HG03175 (cell line): ENCODE measurements around the gene RIC1.
"Not testable (repeated sequence)": the region's sequence is repeated elsewhere in the genome, so short reads cannot be mapped to it uniquely, and the experiment has no call there.

ENCODE experiments used
- ATAC-seq: cut with Tn5 transposase; IDR thresholded peaks from one replicate; pipeline ENCODE4 v1.9.1; 2021; ENCODE audit warnings: mild to moderate bottlenecking, moderate library complexity; ENCODE audit not compliant: unreplicated experiment

Gene RIC1

DNA sequence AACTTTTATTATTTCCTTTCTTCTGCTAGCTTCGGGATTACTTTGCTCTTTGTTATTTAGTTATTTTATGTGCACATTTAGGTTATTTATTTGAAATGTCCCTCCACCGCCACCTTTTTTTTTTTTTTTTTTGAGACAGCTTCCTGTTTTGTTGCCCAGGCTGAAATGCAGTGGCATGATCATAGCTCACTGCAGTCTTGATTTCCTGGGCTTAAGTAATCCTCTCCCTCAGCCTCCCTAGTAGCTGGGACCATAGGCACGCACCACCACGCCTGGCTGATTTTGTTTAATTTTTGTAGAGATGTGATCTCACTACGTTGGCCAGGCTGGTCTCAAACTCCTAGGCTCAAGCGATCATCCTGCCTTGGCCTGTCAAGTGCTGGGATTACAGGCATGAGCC, 38.5 kb downstream of the RIC1 start:
- no peak for ATAC-seq

DNA sequence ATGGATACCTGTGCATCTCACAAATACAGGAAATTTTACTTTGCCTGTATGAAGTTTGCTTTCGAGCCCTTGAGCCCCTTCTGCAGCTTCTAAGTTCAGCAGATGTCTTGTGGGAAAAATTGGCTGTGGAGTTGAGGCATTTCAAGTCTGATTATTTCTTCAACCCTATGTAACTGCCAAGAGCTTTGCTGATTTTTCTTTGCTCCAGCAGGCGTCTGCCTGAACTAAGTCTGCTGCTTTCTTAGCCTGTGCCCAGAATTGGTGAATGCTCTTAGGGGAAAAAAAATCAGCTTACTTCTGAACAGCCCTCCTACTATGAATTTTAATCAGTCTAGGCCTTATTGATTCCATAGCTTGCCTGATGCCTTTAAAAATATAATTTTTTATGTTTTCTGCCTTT, 41.2 kb downstream of the RIC1 start:
- ATAC-seq = no peak

DNA sequence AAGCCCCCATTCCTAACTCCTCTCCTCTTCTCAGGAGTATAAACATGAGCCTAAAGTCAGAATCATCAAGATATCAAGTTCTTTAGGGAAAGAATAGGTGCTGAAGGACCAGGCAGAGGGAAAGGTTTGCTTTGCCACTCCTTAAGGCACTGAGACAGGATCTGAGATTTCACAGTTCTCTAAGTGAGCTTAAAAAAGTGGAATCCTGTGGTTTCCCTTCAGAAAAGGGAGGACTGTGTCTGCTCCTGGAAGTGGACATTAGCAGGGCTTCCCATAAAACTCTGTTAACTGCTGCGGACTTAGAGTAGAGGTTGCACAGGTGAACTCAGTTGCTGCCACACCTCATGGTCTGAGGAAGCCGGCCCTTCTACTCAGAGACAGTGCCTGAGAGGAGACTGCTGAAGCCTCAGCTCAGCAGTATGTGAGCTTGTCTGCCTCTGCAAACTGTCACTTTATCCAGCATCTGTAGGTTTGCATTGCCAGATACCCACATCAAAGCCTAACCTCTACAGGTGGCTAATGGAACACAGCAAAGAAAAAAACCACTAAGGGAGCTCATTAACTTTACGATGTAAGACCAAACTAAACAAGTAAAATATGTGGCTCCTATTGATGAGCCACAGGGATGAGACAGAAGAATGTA, 42.9 kb downstream of the RIC1 start:
- ATAC-seq = no peak

DNA sequence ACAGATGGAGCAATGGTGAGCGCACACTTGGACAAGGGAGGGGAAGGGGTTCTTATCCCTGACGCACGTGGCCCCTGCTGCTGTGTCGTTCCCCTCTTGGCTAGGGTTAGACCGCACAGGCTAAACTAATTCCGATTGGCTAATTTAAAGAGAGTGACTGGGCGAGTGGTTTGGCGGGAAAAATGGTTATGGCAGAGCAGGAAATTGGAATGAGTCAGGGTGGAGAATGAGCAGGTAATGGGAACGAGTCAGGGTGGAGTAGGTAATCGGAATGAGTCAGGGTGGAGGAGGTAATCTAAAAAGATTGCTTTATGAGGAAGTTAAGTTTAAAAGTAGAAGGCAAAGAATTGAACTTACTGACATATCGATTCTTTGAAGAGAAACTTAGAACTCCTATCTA, 46.1 kb downstream of the RIC1 start:
- ATAC-seq = not testable (repeated sequence)

DNA sequence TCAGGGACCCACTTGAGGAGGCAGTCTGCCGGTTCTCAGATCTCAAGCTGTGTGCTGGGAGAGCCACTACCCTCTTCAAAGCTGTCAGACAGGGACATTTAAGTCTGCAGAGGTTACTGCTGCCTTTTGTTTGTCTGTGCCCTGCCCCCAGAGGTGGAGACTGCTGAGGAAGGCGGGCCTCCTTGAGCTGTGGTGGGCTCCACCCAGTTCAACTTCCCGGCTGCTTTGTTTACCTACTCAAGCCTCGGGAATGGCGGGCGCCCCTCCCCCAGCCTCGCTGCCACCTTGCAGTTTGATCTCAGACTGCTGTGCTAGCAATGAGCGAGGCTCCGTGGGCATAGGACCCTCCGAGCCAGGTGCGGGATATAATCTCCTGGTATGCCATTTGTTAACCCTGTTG, 54.7 kb downstream of the RIC1 start:
- not testable (repeated sequence) for ATAC-seq

DNA sequence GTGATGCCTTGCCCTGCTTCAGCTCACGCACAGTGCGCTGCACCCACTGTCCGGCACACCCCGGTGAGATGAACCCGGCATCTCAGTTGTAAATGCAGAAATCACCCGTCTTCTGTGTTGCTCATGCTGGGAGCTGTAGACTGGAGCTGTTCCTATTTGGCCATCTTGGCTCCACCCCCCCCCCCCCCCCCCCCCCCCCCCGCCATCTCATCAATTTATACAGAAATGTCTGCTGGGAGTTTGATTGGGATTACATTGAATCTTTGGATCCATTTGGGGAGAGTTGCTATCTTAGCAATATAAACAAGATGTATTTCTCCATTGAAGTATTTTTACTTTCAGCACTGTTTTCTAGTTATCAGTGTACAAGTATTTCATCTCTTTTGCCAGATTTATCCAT, 55.2 kb downstream of the RIC1 start:
- no peak for ATAC-seq

DNA sequence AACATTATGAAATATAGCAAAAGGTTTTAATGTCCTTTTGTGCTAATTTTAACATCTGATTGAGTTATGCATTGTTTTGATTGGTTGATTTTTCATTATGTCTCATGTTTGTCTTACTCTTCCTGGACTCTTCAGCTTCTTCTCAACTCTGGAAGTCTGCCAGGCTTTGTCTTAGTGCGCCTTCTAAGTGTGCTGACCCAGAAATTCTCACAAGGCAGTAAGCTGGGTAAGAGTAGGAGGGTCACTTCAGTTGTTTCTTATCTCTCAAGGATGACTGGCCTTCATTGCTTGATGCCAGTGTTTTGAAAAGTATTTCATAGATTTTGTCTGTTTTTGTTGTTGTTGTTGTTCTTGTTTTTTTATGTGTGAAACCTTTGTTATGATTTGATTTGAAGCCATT, 59.2 kb downstream of the RIC1 start:
- no peak for ATAC-seq

DNA sequence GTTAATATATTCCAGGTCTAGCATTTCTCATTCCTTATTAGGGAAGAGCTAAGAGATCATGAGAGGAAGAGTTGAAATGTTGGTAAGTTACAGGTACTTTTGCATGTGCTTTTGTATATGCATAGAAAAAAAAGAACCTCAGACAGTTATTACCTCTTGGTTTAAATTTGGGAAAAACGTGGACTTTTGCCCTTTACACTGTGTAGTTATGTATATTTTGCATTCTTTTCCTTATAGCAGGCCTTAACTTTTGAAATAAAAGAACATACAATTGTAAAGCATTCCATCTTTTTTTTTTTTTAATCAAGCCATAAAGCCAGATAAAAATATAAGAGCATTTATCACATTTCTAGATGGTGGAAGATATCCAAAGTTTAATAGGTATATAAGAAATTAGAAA, 61.4 kb downstream of the RIC1 start:
- no peak for ATAC-seq

DNA sequence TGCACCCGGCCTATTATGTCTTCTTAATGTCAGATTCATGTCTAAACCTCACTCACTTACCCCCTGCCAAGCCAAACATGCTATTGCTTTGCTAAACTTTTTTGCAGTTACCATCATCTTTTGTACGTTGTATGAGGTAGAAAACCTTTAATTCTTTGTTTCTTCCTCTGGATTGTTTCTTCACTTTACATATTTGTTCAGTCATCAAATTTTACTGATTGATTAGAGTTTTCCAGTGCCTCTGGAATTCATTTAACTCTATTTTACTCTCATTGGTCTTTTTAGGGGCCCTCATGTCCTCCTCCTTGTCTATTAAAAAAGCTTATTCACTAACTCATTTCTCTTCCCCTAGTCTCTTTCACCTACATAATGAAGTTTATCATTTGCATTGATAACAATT, 67.0 kb downstream of the RIC1 start:
- no peak for ATAC-seq

DNA sequence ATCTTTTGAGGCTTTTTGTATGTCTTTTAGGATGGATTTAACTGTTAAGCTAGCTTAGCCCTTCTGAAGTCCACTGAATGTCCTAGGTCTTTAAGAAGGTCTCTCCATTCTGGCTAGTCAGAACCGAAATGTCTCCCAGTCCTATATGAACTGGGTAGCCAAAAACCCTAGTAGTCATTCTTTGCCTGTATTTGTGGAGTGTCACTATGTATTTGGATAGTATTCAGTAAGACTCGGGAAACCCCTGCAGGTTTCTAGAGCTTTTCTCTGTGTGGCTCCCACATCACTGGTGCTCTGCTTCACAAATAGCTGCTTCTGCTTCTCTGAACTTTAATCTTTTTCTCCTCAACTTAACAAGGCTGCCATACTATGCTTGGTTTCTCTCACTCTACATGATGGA, 68.0 kb downstream of the RIC1 start:
- ATAC-seq = no peak

DNA sequence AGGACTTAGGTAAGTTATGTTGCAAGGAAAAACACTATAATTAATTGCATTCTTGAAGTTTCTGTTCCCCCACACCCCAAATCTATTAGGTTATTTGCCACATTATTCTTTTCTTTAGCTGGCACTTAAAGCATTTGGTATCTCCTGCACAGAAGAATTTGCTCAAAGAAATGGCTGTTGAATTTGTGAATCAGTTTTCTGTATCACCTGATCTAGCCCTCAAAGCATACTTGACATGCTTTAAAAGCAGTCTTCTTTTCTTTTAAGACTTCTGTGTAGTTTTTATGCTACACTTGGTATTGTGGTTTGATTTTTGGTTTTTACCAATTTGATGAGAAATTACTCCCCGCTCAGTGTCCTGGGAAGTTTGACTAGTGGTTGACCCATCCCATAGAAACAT, 69.1 kb downstream of the RIC1 start:
- ATAC-seq = no peak

DNA sequence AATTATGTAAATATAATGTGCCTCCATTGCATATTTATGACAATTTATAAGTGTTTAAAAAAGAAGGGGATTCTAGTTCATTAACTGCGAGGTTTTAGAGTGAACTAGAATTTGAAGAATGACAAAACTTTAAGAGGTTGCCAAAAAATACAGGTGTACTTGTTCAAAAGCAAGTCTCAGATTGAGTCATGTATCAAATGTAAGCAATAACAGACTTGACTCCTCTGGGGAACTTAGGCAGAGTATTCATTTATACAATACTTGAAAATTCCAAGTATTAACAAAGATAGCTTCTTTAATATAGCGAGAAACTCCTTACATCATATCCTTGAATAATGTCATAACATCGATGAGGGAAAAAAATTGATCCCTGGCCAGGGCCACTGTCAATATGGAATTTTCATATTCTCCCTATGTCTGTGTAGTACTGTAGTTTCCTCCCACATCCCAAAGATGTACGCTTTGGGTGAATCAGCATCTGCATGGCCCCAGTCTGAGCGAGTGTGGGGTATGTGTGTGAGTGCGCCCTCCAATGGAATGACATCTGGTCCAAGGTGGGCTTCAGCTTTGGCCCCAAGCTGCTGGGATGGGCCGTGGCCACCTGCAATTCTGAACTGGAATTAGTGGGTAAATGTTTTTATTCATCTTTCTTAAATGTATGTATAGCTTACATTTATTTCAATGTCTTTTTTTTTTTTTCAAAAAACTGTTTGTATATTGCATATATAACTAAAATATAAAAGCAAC, 70.1 kb downstream of the RIC1 start:
- ATAC-seq = no peak

DNA sequence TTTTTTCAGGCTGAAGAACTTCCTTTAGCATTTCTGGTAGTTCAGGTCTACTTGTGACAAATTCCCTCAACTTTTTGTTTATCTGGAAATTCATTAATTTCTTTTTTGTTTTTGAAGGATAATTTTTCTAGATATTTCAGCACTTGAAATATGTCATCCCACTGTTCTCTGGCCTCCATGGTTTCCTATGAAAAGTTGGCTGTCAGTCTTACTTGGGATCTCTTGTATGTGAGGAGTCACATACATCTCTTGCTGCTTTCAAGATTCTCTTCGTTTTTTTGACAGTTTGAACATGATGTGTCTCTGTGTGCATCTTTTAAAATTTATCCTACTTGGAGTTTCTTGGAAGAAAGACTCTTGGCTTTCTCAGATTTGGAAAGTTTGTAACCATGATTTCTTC, 79.5 kb downstream of the RIC1 start:
- no peak for ATAC-seq

DNA sequence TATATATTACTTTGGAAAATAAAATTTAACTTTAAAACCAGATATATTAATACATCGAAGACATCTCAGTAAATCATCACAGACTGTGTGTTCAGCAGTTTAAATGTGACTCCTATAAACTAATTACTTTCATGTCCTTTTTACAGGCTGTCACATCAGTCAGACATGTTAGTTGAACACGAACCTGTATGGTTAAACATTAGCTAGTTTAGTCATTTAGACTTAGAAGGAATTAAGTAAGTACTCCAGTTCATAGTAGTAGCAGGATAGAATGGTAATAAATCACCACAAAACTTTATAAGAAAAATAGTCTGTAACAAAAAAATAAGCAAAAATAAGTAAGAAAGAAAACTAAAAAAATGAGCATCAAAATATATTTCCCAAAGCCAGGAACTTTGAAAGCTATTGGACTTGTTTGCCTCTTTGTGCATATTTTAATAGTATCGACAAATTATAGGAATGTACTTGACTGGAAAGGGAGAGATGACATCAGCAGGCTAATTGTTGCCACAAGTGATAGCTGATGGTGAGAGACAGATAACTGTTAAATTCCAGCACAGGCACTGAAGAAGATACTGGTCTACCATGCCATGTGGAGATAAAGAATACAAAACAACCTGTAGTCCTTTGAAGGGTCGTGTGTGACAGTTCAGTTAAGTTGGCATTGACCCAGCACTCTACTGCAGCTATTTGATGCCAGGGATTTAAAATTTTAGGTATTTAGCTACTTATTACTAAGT, 83.9 kb downstream of the RIC1 start:
- ATAC-seq = no peak

DNA sequence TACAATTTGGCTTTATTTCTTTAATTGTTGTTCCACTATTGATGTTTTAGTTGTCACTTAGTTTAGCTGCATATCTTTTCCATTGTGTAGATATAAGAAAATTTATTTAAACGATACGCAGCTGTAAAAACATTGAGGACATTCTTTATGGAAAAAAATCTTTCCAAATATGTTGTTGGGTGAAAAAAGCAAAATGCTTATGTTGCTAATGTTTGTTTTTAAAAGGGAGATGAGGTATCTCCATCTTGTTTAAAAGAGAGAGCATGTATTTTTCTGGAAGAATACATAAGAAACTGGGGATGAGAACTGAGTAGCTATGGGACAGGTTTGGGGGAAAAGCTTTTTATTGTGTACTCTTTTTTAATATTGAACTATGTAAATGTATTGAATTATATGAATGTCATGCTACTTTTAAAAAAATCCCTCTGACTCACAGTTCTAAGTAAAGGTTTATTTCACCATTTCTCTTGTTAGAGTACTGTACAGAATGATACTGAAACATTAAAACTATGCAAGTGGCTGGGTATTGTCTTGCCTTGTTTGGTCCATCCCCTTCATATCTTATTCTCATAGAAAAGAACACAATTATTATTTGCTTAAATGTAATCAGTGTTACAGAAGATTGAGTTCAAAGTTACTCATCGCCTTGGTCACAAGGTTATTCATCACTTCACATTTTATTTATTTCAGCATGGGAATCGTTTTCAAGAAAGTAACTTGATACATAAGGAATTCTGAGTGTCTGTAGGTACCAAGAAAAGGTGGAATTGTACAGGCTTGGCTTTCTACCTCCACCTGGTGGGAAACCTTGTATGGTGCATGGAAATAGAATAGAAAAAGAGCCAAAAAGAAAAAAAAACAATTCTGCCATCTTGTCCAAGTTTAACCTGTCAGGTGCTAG, 85.8 kb downstream of the RIC1 start:
- ATAC-seq = no peak

DNA sequence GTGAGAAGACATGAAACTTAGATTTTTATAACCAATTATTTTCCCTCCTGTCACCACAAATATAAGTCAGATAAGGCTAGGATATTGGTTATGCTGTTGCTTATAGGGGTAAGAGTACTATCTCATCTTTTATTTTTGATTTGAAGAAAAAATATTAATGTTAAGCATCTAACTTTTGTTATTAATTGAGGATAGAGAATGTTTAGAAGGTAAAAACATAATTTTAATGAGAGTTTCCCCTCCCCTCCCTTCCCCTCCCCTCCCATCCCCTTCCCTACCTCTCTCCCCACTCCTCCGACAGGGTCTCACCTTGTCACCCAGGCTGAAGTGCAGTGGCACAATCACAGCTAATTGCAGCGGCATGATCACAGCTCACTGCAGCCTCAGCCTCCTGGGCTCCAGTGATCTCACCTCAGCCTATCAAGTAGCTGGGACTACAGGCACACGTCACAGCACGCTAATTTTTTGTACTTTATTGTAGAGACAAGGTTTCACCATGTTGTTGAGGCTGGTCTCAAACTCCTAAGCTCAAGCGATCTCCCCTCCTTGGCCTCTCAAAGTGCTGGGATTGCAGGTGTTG, 86.7 kb downstream of the RIC1 start:
- no peak for ATAC-seq

DNA sequence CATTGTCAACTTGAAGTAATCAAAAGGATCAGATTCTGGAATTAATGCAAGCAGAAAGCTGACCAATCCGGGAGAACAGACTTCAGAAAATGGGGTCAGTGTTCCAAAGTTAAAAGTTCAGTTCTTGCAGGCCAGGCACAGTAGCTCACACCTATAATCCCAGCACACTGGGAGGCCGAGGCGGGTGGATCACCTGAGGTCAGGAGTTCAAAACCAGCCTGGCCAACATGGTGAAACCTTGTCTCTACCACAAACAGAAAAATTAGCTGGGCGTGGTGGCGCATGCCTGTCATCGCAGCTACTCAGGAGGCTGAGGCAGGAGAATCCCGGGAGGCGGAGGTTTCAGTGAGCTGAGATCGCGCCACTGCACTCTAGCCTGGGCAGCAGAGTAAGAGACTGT, 88.5 kb downstream of the RIC1 start:
- ATAC-seq = not testable (repeated sequence)

DNA sequence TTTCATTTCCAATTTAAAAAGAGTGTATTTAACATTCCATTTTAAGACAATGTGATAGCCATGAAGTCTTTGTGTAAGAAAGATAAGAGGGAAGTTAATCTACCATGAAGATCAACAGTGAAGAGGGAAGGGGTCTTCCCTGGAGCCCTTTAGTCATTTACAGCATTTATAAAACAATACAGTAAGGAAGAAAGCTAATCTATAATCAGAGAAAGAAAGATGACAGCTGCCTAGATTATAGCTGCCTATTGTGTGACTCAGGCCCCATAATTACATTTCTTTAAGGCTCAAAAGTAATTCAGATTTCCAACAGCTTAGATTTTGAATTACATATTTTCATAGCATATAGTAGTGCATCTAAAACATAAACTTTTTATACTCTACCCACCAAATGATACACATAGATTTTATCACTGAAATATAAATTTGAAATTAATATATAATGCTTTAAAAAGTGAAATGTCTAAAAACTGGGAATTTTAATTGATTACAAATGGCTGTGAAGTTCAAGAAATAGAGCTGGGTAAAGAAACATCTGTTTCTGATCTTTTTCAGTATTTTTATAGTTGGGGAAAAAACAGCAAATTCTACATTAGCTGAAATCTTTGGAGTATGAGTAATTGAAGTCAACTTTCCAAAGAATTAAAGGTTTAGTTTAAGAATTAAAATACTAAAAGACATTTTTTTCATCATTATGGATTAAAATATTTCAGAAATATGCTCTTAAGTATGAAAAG, 89.6 kb downstream of the RIC1 start:
- ATAC-seq = no peak

DNA sequence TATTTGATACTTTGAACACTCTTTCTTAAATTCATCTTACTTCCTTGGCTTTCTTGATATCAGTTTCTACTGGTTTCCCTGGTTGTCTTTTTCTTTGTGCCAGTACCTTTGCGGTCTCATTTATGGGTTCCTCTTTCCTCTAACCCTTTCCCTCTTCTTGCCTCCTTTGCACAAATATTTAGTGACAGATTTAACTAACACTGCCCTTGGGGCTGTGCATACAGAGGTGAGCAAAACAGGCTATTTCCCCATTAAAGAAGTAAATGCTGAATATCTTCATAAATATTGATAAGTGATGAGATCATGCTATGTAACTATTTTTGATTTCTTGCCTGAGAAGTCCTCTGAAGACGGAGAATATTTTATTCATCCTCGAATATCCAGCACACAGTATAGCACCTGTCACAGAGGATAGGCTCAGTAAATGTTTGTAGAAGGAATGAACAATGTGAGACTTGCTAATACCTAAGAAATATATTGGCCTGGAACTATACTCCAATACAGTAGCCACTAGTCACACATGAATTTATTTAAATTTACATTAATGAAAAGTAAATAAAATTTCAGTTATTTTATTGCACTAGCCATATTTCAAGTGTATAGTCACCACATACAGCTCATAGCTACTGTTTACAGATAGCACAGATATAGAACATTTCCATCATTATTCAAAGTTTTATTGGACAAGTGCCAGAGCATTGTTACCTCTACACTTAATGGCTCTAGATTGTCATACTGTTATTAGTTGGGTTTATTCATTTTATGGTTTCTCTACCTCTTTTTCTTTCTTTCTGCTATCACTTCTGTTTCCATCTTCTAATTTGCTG, 90.4 kb downstream of the RIC1 start:
- ATAC-seq = no peak
